ENCODE measurements around the gene KIR2DL4.
"Not testable (repeated sequence)": the region's sequence is repeated elsewhere in the genome, so short reads cannot be mapped to it uniquely, and the experiment has no call there.

The KIR2DL4 gene

GRCh38 chr19:54766464-54766863 is 36.9 kb upstream of the KIR2DL4 start:
- H2BK12ac ChIP-seq (ENCODE audit: low read length); H3K36me3 ChIP-seq (ENCODE audit: control insufficient read depth in 1 of 2, insufficient read depth in 2 of 2, low read length in 2 of 2); H3K18ac ChIP-seq (ENCODE audit: low read length); H3K27me3 ChIP-seq (ENCODE audit: insufficient read depth, low read length); H2AFZ ChIP-seq (ENCODE audit: insufficient read depth, low read length, poor library complexity); H3K14ac ChIP-seq (ENCODE audit: low read length); DNase-seq; H3K4me2 ChIP-seq (ENCODE audit: low read length); H3K4me3 ChIP-seq (ENCODE audit: low read depth, low read length); H3K79me1 ChIP-seq (ENCODE audit: low read length); H2BK120ac ChIP-seq (ENCODE audit: insufficient read depth, low read length, poor library complexity); H4K8ac ChIP-seq (ENCODE audit: low read depth, low read length); H2BK5ac ChIP-seq (ENCODE audit: low read depth, low read length, poor library complexity); H3K4me1 ChIP-seq (ENCODE audit: control insufficient read depth in 1 of 2, insufficient read depth in 2 of 2, low read length in 2 of 2); H4K12ac ChIP-seq (ENCODE audit: low read depth, low read length); H4K91ac ChIP-seq (ENCODE audit: low read depth, low read length); H3K27ac ChIP-seq (ENCODE audit: low read depth, low read length); H3K79me2 ChIP-seq (ENCODE audit: control insufficient read depth, insufficient read depth, low read length, poor library complexity); H2AK5ac ChIP-seq (ENCODE audit: low read length); H3K9ac ChIP-seq (ENCODE audit: low read length); H3K23ac ChIP-seq (ENCODE audit: low read length); H3K4ac ChIP-seq (ENCODE audit: low read depth, low read length): not testable (repeated sequence)
- no CpG with 5 or more reads among the region's 4 CpGs for WGBS (ENCODE audit: extremely low coverage, insufficient coverage, insufficient read length)
- peaks cover 25% of the 10 kb centered on the region for H3K9me3 ChIP-seq (ENCODE audit: insufficient read depth, low read depth, low read length)

- not testable (repeated sequence) for DNase-seq; H3K14ac ChIP-seq (ENCODE audit: low read length); H2AFZ ChIP-seq (ENCODE audit: insufficient read depth, low read length, poor library complexity); H3K36me3 ChIP-seq (ENCODE audit: control insufficient read depth in 1 of 2, insufficient read depth in 2 of 2, low read length in 2 of 2); H3K18ac ChIP-seq (ENCODE audit: low read length); H3K9ac ChIP-seq (ENCODE audit: low read length); H3K4ac ChIP-seq (ENCODE audit: low read depth, low read length); H3K4me2 ChIP-seq (ENCODE audit: low read length); H4K12ac ChIP-seq (ENCODE audit: low read depth, low read length); H2BK12ac ChIP-seq (ENCODE audit: low read length); H2BK5ac ChIP-seq (ENCODE audit: low read depth, low read length, poor library complexity); H4K91ac ChIP-seq (ENCODE audit: low read depth, low read length); H2BK120ac ChIP-seq (ENCODE audit: insufficient read depth, low read length, poor library complexity); H3K23ac ChIP-seq (ENCODE audit: low read length); H3K4me1 ChIP-seq (ENCODE audit: control insufficient read depth in 1 of 2, insufficient read depth in 2 of 2, low read length in 2 of 2); H2AK5ac ChIP-seq (ENCODE audit: low read length); H3K4me3 ChIP-seq (ENCODE audit: low read depth, low read length); H3K27ac ChIP-seq (ENCODE audit: low read depth, low read length); H3K27me3 ChIP-seq (ENCODE audit: insufficient read depth, low read length); H3K79me1 ChIP-seq (ENCODE audit: low read length); H3K79me2 ChIP-seq (ENCODE audit: control insufficient read depth, insufficient read depth, low read length, poor library complexity); H4K8ac ChIP-seq (ENCODE audit: low read depth, low read length)
- WGBS (ENCODE audit: extremely low coverage, insufficient coverage, insufficient read length), result no CpG with 5 or more reads among the region's 15 CpGs
- H3K9me3 ChIP-seq (ENCODE audit: insufficient read depth, low read depth, low read length), result peaks cover 38% of the 10 kb centered on the region
These were observed 33.8 kb upstream of the KIR2DL4 start, which contains the start of gene KIR2DL1 for GRCh38 chr19:54769646-54770045. Gene KIR2DL1, plus strand, starts transcription at chr19:54769793. Its CDS starts 58 bp downstream, at chr19:54769851.

- not testable (repeated sequence) for H3K23ac ChIP-seq (ENCODE audit: low read length); H2AFZ ChIP-seq (ENCODE audit: insufficient read depth, low read length, poor library complexity); H3K27ac ChIP-seq (ENCODE audit: low read depth, low read length); H3K27me3 ChIP-seq (ENCODE audit: insufficient read depth, low read length); H4K91ac ChIP-seq (ENCODE audit: low read depth, low read length); H3K4me1 ChIP-seq (ENCODE audit: control insufficient read depth in 1 of 2, insufficient read depth in 2 of 2, low read length in 2 of 2); DNase-seq; H3K79me2 ChIP-seq (ENCODE audit: control insufficient read depth, insufficient read depth, low read length, poor library complexity); H2AK5ac ChIP-seq (ENCODE audit: low read length); H4K12ac ChIP-seq (ENCODE audit: low read depth, low read length); H3K4me3 ChIP-seq (ENCODE audit: low read depth, low read length); H2BK12ac ChIP-seq (ENCODE audit: low read length); H3K9ac ChIP-seq (ENCODE audit: low read length); H3K14ac ChIP-seq (ENCODE audit: low read length); H3K18ac ChIP-seq (ENCODE audit: low read length); H2BK120ac ChIP-seq (ENCODE audit: insufficient read depth, low read length, poor library complexity); H3K4me2 ChIP-seq (ENCODE audit: low read length); H4K8ac ChIP-seq (ENCODE audit: low read depth, low read length); H3K79me1 ChIP-seq (ENCODE audit: low read length); H3K36me3 ChIP-seq (ENCODE audit: control insufficient read depth in 1 of 2, insufficient read depth in 2 of 2, low read length in 2 of 2); H2BK5ac ChIP-seq (ENCODE audit: low read depth, low read length, poor library complexity); H3K4ac ChIP-seq (ENCODE audit: low read depth, low read length)
- no CpG with 5 or more reads among the region's 4 CpGs for WGBS (ENCODE audit: extremely low coverage, insufficient coverage, insufficient read length)
- H3K9me3 ChIP-seq (ENCODE audit: insufficient read depth, low read depth, low read length), result peaks cover 39% of the 10 kb centered on the region
These were observed 32.9 kb upstream of the KIR2DL4 start for GRCh38 chr19:54770511-54770910.

DNA sequence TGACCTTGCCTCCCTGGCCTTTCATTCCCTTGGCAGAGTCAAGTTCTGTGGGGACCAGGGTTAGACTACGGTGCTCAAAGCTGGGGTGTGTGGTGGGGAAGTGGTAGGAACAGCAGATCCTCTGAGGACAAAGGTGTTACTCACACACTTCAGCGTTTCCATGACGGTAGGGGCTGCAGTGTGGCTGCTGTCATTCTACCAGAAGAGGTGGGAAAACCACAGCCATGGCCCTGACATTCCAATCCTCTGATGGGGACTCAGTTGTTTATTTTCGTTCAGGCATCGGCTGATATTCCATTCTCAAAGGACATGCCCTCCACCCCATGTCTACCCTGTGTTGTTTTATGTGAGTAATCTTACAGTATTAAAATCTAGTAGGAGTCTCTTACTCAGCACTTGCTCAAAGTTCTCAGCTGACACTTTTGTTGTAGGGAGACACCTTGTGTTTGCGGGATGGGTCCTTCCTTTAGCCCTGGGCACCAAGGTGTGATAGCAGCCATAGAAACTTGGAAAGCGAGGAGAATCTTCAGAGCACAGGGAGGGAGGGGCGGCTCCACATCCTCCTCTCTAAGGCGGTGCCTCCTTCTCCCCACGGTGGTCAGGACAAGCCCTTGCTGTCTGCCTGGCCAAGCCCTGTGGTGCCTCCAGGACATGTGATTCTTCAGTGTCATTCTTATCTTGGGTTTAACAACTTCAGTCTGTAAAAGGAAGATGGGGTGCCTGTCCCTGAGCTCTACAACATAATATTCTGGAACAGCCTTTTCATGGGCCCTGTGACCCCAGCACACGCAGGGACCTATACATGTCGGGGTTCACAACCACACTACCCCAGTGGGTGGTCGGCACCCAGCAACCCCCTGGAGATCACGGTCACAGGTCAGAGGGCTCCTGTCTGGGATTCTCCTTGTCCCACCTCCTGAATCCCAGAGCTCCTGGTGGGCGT is 32.1 kb upstream of the KIR2DL4 start:
- H2BK12ac ChIP-seq (ENCODE audit: low read length); H3K27ac ChIP-seq (ENCODE audit: low read depth, low read length); H3K4ac ChIP-seq (ENCODE audit: low read depth, low read length); H3K14ac ChIP-seq (ENCODE audit: low read length); H4K8ac ChIP-seq (ENCODE audit: low read depth, low read length); H3K79me2 ChIP-seq (ENCODE audit: control insufficient read depth, insufficient read depth, low read length, poor library complexity); H2AFZ ChIP-seq (ENCODE audit: insufficient read depth, low read length, poor library complexity); H3K23ac ChIP-seq (ENCODE audit: low read length); H3K18ac ChIP-seq (ENCODE audit: low read length); DNase-seq; H2BK120ac ChIP-seq (ENCODE audit: insufficient read depth, low read length, poor library complexity); H3K27me3 ChIP-seq (ENCODE audit: insufficient read depth, low read length); H3K79me1 ChIP-seq (ENCODE audit: low read length); H3K9ac ChIP-seq (ENCODE audit: low read length); H2AK5ac ChIP-seq (ENCODE audit: low read length); H3K4me3 ChIP-seq (ENCODE audit: low read depth, low read length); H4K91ac ChIP-seq (ENCODE audit: low read depth, low read length); H4K12ac ChIP-seq (ENCODE audit: low read depth, low read length); H2BK5ac ChIP-seq (ENCODE audit: low read depth, low read length, poor library complexity); H3K4me1 ChIP-seq (ENCODE audit: control insufficient read depth in 1 of 2, insufficient read depth in 2 of 2, low read length in 2 of 2); H3K36me3 ChIP-seq (ENCODE audit: control insufficient read depth in 1 of 2, insufficient read depth in 2 of 2, low read length in 2 of 2); H3K4me2 ChIP-seq (ENCODE audit: low read length): not testable (repeated sequence)
- WGBS (ENCODE audit: extremely low coverage, insufficient coverage, insufficient read length), result no CpG with 5 or more reads among the region's 15 CpGs
- peaks cover 39% of the 10 kb centered on the region for H3K9me3 ChIP-seq (ENCODE audit: insufficient read depth, low read depth, low read length)
